Uterus (tissue), 2 donors: ENCODE measurements around the gene TFB2M.

Experiments used
- POLR2A ChIP-seq, 2 donors: fragments of 450-650 bp; IDR thresholded peaks; one replicate each; pipeline ENCODE4 v1.6.1; 2016; ENCODE audit warnings: antibody characterized with exemption in 2 of 2, mild to moderate bottlenecking in 1 of 2, moderate library complexity in 1 of 2
- TF ChIP-seq, protein P1 (sequence below), 4 experiments: fragments of 200-600 bp in 2 of 4; fragments of 450-650 bp in 2 of 4; sonication (generic) in 2 of 4; IDR thresholded peaks; one replicate each; pipeline ENCODE4 v1.5.1; 2016 to 2019; ENCODE audit warnings: antibody characterized with exemption in 4 of 4, mild to moderate bottlenecking in 2 of 4, moderate library complexity in 1 of 4

DNA sequence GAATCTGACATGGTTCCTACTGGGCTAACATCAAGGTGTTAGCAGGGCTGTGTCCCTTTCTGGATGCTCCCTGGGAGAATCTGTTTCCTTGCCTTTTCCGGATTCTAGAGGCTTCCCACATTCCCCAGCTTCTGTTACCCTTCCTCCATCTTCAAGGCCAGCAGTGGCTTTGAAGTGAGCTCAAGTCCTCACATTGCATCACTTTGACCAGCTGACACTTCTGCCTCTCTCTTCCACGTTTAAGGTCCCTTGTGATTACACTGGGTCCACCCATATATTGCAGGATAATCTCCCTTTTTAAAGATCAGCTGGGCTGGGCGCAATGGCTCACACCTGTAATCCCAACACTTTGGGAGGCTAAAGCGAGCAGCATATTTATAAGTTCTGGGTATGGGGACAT is 33.3 kb upstream of the TFB2M start:
- TF ChIP-seq, protein P1, sequence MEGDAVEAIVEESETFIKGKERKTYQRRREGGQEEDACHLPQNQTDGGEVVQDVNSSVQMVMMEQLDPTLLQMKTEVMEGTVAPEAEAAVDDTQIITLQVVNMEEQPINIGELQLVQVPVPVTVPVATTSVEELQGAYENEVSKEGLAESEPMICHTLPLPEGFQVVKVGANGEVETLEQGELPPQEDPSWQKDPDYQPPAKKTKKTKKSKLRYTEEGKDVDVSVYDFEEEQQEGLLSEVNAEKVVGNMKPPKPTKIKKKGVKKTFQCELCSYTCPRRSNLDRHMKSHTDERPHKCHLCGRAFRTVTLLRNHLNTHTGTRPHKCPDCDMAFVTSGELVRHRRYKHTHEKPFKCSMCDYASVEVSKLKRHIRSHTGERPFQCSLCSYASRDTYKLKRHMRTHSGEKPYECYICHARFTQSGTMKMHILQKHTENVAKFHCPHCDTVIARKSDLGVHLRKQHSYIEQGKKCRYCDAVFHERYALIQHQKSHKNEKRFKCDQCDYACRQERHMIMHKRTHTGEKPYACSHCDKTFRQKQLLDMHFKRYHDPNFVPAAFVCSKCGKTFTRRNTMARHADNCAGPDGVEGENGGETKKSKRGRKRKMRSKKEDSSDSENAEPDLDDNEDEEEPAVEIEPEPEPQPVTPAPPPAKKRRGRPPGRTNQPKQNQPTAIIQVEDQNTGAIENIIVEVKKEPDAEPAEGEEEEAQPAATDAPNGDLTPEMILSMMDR (IDR thresholded peaks at IDR 0.05), result no peak
- no peak for TF ChIP-seq POLR2A (IDR thresholded peaks at IDR 0.05)
